ENCODE measurements around the gene RAB3A. TPM values are rescaled to one million over a fixed set of nuclear protein-coding genes. Genes with fewer than 3 reads are reported as not detected.

RAB3A gene
- total RNA-seq, 1 experiment from 2014 or later: 2.5 TPM

GRCh38 chr19:18233224-18233825, 29.5 kb upstream of the RAB3A start:
- H3K9ac ChIP-seq (ENCODE audit: low read length): no peak overlapping the region

GRCh38 chr19:18232540-18233223, 28.8 kb upstream of the RAB3A start:
- Histone ChIP-seq H3K9me2 (replicated peaks; ENCODE audit: insufficient read depth, low read length) (no peaks in the 10 kb centered on the region), H3K27me3 (ENCODE audit: low read length) (no peaks in the 10 kb centered on the region), H3K9ac (ENCODE audit: low read length) (no peak overlapping the region), H3K4me2 (ENCODE audit: low read depth, low read length, poor library complexity, severe bottlenecking) (no peak overlapping the region), H3K4me3 (ENCODE audit: low read length) (no peak overlapping the region), H3K27ac (ENCODE audit: low read length) (no peak overlapping the region), H3K4me1 (ENCODE audit: low read length) (peaks cover 19% of the 10 kb centered on the region), H4K20me1 (ENCODE audit: insufficient read depth, low read depth, low read length) (no peaks in the 10 kb centered on the region), H3K9me3 (ENCODE audit: low read length) (no peaks in the 10 kb centered on the region), H2AFZ (ENCODE audit: low read length) (no peak overlapping the region), H3K36me3 (ENCODE audit: insufficient read depth, low read length) (no peaks in the 10 kb centered on the region), H3K79me2 (ENCODE audit: low read length) (no peaks in the 10 kb centered on the region)
- DNase-seq: no peak

More at GRCh38 chr19:18233224-18233825, 29.5 kb upstream of the RAB3A start:
- no peaks in the 10 kb centered on the region for H3K27me3 ChIP-seq (ENCODE audit: low read length)
- no peak overlapping the region for H3K27ac ChIP-seq (ENCODE audit: low read length)
- H3K36me3 ChIP-seq (ENCODE audit: insufficient read depth, low read length): no peaks in the 10 kb centered on the region
- H3K9me3 ChIP-seq (ENCODE audit: low read length): no peaks in the 10 kb centered on the region
- no peaks in the 10 kb centered on the region for H4K20me1 ChIP-seq (ENCODE audit: insufficient read depth, low read depth, low read length)
- DNase-seq: peak; percentile 80
- H3K4me3 ChIP-seq (ENCODE audit: low read length): no peak overlapping the region
- no peaks in the 10 kb centered on the region for H3K9me2 ChIP-seq (replicated peaks; ENCODE audit: insufficient read depth, low read length)
- H2AFZ ChIP-seq (ENCODE audit: low read length): no peak overlapping the region
- H3K4me1 ChIP-seq (ENCODE audit: low read length): peaks cover 13% of the 10 kb centered on the region
- no peak overlapping the region for H3K4me2 ChIP-seq (ENCODE audit: low read depth, low read length, poor library complexity, severe bottlenecking)
- H3K79me2 ChIP-seq (ENCODE audit: low read length): no peaks in the 10 kb centered on the region

- no peaks in the 10 kb centered on the region for H3K36me3 ChIP-seq (ENCODE audit: insufficient read depth, low read length)
- H3K4me1 ChIP-seq (ENCODE audit: low read length): peaks cover 25% of the 10 kb centered on the region
- DNase-seq: peak; percentile 78
- H3K4me3 ChIP-seq (ENCODE audit: low read length): no peak overlapping the region
- H3K9ac ChIP-seq (ENCODE audit: low read length): no peak overlapping the region
- no peak overlapping the region for H2AFZ ChIP-seq (ENCODE audit: low read length)
- no peaks in the 10 kb centered on the region for H3K9me2 ChIP-seq (replicated peaks; ENCODE audit: insufficient read depth, low read length)
- no peak overlapping the region for H3K27ac ChIP-seq (ENCODE audit: low read length)
- H3K79me2 ChIP-seq (ENCODE audit: low read length): no peaks in the 10 kb centered on the region
- no peaks in the 10 kb centered on the region for H3K27me3 ChIP-seq (ENCODE audit: low read length)
- H3K4me2 ChIP-seq (ENCODE audit: low read depth, low read length, poor library complexity, severe bottlenecking): no peak overlapping the region
- no peaks in the 10 kb centered on the region for H3K9me3 ChIP-seq (ENCODE audit: low read length)
- H4K20me1 ChIP-seq (ENCODE audit: insufficient read depth, low read depth, low read length): no peaks in the 10 kb centered on the region
These were observed 27.9 kb upstream of the RAB3A start for GRCh38 chr19:18231775-18232174.

GRCh38 chr19:18230941-18231734, 27.3 kb upstream of the RAB3A start:
- H3K9me2 ChIP-seq (replicated peaks; ENCODE audit: insufficient read depth, low read length): no peaks in the 10 kb centered on the region
- no peak for DNase-seq
- H3K27ac ChIP-seq (ENCODE audit: low read length): no peak overlapping the region
- no peak overlapping the region for H3K4me2 ChIP-seq (ENCODE audit: low read depth, low read length, poor library complexity, severe bottlenecking)
- no peak overlapping the region for H2AFZ ChIP-seq (ENCODE audit: low read length)
- no peaks in the 10 kb centered on the region for H4K20me1 ChIP-seq (ENCODE audit: insufficient read depth, low read depth, low read length)
- no peak overlapping the region for H3K4me3 ChIP-seq (ENCODE audit: low read length)
- no peaks in the 10 kb centered on the region for H3K36me3 ChIP-seq (ENCODE audit: insufficient read depth, low read length)
- H3K79me2 ChIP-seq (ENCODE audit: low read length): no peaks in the 10 kb centered on the region
- no peak overlapping the region for H3K9ac ChIP-seq (ENCODE audit: low read length)
- H3K9me3 ChIP-seq (ENCODE audit: low read length): no peaks in the 10 kb centered on the region
- no peaks in the 10 kb centered on the region for H3K27me3 ChIP-seq (ENCODE audit: low read length)
- H3K4me1 ChIP-seq (ENCODE audit: low read length): peaks cover 25% of the 10 kb centered on the region

GRCh38 chr19:18229915-18230314, 26.1 kb upstream of the RAB3A start:
- Histone ChIP-seq H3K27me3 (ENCODE audit: low read length) (no peaks in the 10 kb centered on the region), H3K27ac (ENCODE audit: low read length) (no peak overlapping the region), H3K4me1 (ENCODE audit: low read length) (peaks cover 28% of the 10 kb centered on the region), H3K9ac (ENCODE audit: low read length) (no peak overlapping the region), H3K9me3 (ENCODE audit: low read length) (no peaks in the 10 kb centered on the region), H4K20me1 (ENCODE audit: insufficient read depth, low read depth, low read length) (no peaks in the 10 kb centered on the region), H3K4me3 (ENCODE audit: low read length) (no peak overlapping the region), H3K4me2 (ENCODE audit: low read depth, low read length, poor library complexity, severe bottlenecking) (no peak overlapping the region), H3K36me3 (ENCODE audit: insufficient read depth, low read length) (no peaks in the 10 kb centered on the region), H3K9me2 (replicated peaks; ENCODE audit: insufficient read depth, low read length) (no peaks in the 10 kb centered on the region), H3K79me2 (ENCODE audit: low read length) (no peaks in the 10 kb centered on the region), H2AFZ (ENCODE audit: low read length) (no peak overlapping the region)
- DNase-seq: no peak

GRCh38 chr19:18229474-18229873, 25.6 kb upstream of the RAB3A start:
- Histone ChIP-seq H3K9me3 (ENCODE audit: low read length) (no peaks in the 10 kb centered on the region), H3K9ac (ENCODE audit: low read length) (no peak overlapping the region), H3K27me3 (ENCODE audit: low read length) (no peaks in the 10 kb centered on the region), H3K27ac (ENCODE audit: low read length) (no peak overlapping the region), H3K36me3 (ENCODE audit: insufficient read depth, low read length) (no peaks in the 10 kb centered on the region), H3K4me3 (ENCODE audit: low read length) (no peak overlapping the region), H2AFZ (ENCODE audit: low read length) (no peak overlapping the region), H3K4me1 (ENCODE audit: low read length) (peaks cover 28% of the 10 kb centered on the region), H3K9me2 (replicated peaks; ENCODE audit: insufficient read depth, low read length) (no peaks in the 10 kb centered on the region), H3K79me2 (ENCODE audit: low read length) (no peaks in the 10 kb centered on the region), H4K20me1 (ENCODE audit: insufficient read depth, low read depth, low read length) (no peaks in the 10 kb centered on the region), H3K4me2 (ENCODE audit: low read depth, low read length, poor library complexity, severe bottlenecking) (no peak overlapping the region)
- DNase-seq: peak; percentile 57

- H3K27ac ChIP-seq (ENCODE audit: low read length): no peak overlapping the region
- H3K9ac ChIP-seq (ENCODE audit: low read length): no peak overlapping the region
- no peaks in the 10 kb centered on the region for H3K79me2 ChIP-seq (ENCODE audit: low read length)
- H4K20me1 ChIP-seq (ENCODE audit: insufficient read depth, low read depth, low read length): peaks cover 4% of the 10 kb centered on the region; the same call in 1 of the 2 replicates
- peak; percentile 67 for DNase-seq
- H3K27me3 ChIP-seq (ENCODE audit: low read length): no peaks in the 10 kb centered on the region
- H2AFZ ChIP-seq (ENCODE audit: low read length): no peak overlapping the region
- H3K4me3 ChIP-seq (ENCODE audit: low read length): no peak overlapping the region
- H3K9me3 ChIP-seq (ENCODE audit: low read length): no peaks in the 10 kb centered on the region
- no peaks in the 10 kb centered on the region for H3K9me2 ChIP-seq (replicated peaks; ENCODE audit: insufficient read depth, low read length)
- peaks cover 28% of the 10 kb centered on the region for H3K4me1 ChIP-seq (ENCODE audit: low read length)
- H3K36me3 ChIP-seq (ENCODE audit: insufficient read depth, low read length): no peaks in the 10 kb centered on the region
- H3K4me2 ChIP-seq (ENCODE audit: low read depth, low read length, poor library complexity, severe bottlenecking): no peak overlapping the region
These were observed 24.0 kb upstream of the RAB3A start for GRCh38 chr19:18227781-18228271.
